ENCODE data around the gene IL3.

IL3 gene

DNA sequence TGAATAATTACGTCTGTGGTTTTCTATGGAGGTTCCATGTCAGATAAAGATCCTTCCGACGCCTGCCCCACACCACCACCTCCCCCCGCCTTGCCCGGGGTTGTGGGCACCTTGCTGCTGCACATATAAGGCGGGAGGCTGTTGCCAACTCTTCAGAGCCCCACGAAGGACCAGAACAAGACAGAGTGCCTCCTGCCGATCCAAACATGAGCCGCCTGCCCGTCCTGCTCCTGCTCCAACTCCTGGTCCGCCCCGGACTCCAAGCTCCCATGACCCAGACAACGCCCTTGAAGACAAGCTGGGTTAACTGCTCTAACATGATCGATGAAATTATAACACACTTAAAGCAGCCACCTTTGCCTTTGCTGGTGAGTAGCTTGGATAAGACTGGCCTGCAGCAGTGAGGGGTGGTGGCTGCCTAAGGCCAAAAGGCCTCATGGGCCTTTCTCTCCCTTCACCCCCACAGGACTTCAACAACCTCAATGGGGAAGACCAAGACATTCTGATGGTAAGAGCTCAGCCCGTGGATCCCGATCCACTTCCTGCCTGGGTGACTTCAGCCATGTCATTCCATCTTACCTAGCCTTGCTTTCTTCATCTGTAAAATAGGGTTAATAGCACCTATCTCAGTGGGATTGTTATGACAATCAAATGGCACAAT is at the start of gene IL3:
Gene IL3 (plus strand): TSS at position 155 of the 661 bp plus-strand sequence. CDS start 52 bp downstream, at position 207.
- DNase-seq (ENCODE audit: low spot score): no peak

GRCh38 chr5:132010989-132011621 is 49.4 kb upstream of the IL3 start:
- DNase-seq (ENCODE audit: low spot score): no peak

DNA sequence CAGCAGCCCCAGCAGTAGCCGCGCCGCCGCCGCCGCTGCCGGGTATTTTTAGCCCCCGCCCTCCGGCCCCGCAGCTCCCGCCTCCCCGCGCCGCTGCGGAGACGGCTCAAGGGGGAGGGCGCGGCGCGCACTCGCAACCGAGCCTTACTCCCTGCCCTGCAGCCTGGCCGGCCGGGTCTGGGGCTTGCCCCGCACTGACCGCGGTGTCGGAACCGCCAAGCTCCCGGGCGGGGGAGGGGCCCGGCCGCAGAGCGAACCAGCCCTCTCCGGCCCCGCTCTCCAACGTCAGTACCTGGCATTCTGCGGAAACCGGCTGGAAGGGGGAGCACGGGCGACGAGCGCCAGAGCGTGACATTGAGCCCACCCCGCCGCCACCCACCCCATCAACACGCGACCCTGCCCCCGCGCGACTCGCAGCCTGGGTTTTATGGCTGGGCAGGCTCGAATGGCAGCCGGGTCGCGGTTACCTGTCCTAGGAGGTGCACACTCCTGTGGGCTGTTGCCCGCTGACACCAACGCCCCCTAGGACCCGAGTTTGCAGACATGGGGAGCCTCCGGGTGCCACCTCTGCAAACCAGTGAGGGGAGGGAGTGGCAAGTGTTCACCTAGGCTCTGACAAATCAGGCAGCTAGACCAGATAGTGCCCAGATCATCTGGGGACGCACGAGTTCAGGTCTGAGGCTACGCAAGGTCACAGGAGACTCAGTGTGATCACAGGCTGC is 48.7 kb upstream of the IL3 start, which contains the start of gene ACSL6:
Gene ACSL6 (minus strand): TSS at position 37 of the 722 bp plus-strand sequence. CDS start 105 bp downstream, outside the sequence.
- DNase-seq (ENCODE audit: low spot score): no peak

- DNase-seq (ENCODE audit: low spot score): no peak
Measured at GRCh38 chr5:132012371-132013005, 48.0 kb upstream of the IL3 start.

GRCh38 chr5:132013006-132013689 is 47.3 kb upstream of the IL3 start:
- no peak for DNase-seq (ENCODE audit: low spot score)

DNA sequence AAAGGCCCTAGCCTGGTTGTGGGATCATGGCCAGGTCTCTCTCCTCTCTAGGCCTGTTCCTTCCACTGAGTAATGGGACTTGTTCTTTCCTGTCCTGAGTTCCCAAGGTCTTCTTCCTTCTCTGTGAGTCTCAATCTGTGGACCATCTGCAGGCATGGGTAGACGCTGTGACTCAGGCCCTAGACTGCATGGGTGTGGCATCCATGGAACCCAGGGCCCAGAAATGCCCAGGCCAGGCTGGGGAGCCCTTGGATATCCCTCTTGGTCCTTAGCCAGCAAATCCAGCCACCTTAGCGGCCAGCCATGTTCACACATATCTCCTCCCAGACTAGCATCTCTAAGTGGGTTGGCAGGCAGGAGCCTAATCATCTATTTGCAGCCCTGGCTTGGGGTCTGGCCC is 46.7 kb upstream of the IL3 start:
- DNase-seq (ENCODE audit: low spot score): no peak

DNA sequence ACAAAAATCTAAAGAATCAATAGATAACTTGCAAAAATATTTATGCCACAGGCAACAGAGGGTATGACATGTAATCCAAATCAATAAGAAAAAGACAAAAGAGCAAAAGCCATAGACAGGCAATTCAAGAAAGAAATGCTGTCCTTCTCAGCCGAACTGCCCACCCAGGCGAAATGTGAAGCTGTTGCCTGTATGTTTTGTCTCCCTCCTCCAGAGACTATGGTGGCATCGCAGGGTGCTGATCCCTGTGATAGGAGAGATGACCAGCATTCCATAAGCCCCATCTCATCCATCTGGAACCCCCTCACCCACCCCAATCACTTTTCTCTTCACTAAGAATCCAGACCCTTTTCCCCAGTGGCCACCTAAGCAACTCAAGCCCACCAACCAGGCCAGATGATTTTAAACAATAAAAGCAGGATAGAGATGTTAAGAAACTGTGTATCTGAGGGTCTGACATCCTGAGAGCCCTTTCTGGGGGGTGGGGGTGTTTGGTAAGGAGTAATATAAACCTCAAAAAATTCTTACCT is 43.7 kb upstream of the IL3 start:
- no peak for DNase-seq (ENCODE audit: low spot score)

GRCh38 chr5:132017316-132017715 is 43.1 kb upstream of the IL3 start:
- no peak for DNase-seq (ENCODE audit: low spot score)

DNA sequence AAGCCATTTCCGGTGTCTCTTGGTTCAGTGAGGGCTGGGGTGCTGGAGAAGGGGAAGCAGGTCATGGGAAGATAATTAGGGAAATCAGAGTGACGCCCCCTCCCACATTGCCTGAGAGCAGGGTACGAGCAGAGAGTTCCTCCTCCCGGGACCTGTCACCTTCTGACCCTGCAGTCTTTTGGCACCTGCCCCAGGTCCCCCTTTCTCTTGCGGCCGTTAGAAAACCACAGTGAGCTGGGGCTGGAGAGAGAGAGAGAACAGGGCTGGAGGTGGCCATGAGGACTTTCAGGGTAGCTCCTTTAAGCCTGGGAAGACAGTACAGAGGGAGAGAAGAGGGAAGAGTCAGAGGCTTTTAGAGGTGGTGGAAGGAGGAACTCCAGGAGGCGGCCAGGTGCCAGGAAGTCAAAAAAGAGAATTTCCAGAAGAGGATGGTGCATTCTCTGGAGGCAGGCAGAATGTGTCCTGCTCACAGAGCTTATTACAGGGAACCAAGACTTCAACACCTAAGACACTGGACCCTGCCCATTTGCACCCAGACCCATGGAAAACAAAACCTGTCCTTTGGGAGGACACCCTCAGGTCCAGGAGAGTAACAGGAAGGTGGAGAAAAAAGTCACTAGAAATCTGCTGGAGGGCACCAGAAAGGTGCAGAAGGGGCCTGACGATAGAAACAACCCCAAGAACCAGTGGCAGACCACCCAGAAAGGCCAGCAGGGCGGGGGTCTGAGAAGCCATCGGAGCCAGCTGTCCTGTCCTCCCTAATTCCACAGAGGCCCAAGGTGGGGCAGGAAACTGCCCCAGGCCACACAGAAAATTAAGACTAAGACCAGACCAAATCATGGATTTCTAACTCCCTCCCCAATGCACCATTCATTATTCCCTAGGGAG is 42.5 kb upstream of the IL3 start:
- no peak for DNase-seq (ENCODE audit: low spot score)

DNA sequence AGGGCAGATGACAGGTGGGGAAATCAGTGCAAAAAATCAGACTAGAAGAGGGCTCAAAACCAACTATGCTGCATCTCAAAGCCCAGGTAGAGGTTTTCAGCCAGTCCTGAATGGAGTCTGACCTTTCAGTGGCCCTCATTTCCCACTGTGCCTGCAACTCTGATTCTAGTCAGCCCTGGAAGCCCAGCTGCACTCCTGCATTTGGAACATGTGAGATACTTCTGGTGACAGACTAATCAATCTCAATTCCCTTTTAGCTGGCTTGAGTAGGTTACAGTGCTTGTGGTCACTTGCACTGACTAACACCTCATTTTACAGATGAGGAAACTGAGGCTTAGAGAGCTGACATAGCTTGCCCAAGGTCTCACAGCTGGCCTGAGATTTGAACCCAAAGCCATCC is 41.1 kb upstream of the IL3 start:
- no peak for DNase-seq (ENCODE audit: low spot score)

DNA sequence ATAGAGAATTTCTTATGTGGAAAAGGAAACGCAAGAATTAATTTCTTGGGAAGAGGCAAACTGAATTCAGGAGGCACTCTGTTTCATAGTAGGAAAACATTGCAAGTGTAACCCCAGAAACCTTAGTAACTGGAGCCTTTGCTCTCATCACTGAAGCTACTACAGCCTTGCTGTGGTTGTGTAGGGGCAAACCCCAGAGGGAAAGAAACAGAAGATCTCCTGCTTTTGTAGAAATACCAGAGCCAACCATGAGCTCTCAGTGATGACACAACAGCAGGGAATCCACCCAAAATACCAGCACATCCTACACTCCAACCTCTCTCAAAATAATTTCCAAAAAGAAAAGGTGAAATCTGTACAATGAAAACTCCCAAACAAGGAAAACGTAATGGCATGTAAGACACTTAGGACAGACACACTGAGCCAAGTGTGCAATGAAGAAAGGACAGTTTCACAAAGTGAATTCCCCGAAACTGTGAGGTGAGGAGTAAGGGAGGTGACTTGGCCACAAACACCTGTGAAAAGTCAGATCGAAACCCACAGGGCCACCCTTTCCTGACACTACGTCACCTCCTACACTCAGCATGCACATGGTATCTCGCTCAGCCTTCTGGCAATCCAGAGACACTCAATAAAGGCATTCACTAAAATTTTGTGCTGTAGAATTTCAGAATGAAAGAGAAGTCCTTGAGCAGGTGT is 40.4 kb upstream of the IL3 start:
- DNase-seq (ENCODE audit: low spot score): no peak

- DNase-seq (ENCODE audit: low spot score): no peak
Measured at GRCh38 chr5:132020568-132021339, 39.7 kb upstream of the IL3 start.

DNA sequence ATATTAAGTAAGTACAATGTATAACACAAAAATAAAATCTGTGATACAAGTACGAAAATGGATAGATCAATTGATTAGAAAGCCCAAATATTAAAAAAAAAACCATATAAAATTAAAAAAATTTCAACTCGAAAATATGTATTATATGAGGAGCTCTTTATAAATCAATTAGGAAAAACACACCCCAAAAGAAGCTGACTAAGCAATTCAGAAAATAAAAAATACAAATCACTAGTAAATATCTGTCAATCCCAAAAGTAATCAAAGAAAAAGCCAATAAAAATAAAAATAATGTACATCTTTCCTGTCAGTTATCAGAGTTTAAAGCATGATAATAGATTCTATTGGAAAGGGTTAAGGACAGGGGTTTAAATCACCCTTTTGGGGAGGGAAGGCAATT is 38.8 kb upstream of the IL3 start:
- DNase-seq (ENCODE audit: low spot score): no peak

DNA sequence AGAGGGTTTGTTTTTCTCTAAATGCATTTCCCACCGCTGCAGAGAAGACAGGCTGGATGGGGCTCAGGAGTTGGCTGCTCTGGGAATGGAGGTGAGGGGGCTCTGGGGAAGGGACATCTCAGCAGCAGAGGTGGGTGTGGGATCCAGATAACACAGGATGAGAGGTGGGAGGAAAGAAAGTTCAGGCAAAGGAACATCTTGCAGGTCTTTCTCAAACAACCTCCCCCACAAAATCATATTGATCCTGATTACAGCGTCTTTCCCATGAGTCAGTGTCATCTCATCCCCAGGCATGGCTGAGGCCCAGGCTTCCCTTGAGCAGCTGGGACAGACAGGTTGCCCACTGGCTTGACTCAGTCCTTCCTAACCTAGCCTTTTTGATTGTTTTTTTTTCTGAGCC is 37.7 kb upstream of the IL3 start:
- DNase-seq (ENCODE audit: low spot score): no peak

GRCh38 chr5:132023258-132024116 is 37.0 kb upstream of the IL3 start:
- DNase-seq (ENCODE audit: low spot score): no peak

DNA sequence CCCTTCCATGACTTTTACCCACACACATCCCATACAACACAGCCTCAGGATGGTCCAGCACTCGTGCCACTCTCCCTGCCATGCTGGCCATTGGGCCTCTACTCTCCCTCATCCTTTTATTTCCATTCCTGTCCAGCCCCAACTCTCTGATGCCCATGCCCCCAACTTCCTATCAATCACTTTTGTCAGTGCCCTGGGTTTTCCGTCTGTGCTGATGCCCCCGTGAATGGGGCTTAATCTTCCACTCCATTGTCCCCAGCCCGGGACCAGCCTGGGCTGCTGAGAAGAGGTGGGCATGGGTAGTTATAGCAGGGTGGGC is 36.4 kb upstream of the IL3 start:
- DNase-seq (ENCODE audit: low spot score): no peak

DNA sequence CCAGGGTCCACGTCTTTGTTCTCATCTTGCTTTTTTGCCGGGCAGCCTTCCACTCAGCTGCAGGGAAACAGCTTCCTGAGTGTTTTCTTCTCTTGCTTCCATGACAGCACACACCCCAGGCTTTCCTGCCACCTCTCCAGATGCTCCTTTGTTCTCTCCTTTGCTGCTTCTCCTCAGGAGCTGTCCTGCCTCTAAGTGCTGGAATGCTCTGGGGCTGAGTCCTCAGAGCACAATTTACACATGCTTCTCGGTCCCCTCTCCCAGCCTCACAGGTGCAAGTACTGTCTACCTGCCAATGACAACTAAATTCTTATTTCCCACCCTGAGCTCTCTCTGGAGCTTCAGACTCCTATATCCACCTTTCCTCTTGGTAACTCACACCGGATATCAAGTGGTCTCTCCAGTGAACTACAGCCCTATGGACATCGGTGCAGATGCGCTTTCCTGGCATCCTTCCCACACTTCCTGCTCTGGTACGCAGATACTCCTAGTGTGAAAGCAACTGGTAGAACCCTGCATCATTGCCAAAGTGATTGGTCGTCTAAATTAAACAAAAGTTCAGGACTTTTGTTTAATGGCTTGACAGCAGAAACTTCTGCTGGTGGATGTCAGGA is 35.6 kb upstream of the IL3 start:
- DNase-seq (ENCODE audit: low spot score): no peak

- DNase-seq (ENCODE audit: low spot score): no peak
Measured at GRCh38 chr5:132025403-132025971, 35.0 kb upstream of the IL3 start.

Measured in hematopoietic multipotent progenitor cell treated with erythropoietin and hydrocortisone succinate and interleukin-3 and kit ligand, for 15 days (in vitro differentiated cells).